Calu3 (cell line): ENCODE measurements around the gene CCDC172. TPM values are rescaled to one million over a fixed set of nuclear protein-coding genes. Genes with fewer than 3 reads are reported as not detected.

Experiments used
- BruUV-seq: library from RNA; stranded (reverse); fragments of 400-500 nt; replicated peaks from 2 replicates; lab custom pipeline; 2021; lab: Mats Ljungman, UMichigan
- CTCF ChIA-PET: fragments of 300-600 bp; sonication (Branson Sonifier 250); formaldehyde crosslinking; loops from one replicate; lab custom pipeline; 2022; ENCODE audit warnings: antibody characterized with exemption; lab: Charles Lee
- DNase-seq: peaks from one replicate; pipeline ENCODE4 v3.0.0; 2022
- H3K27ac Mint-ChIP-seq: one replicate; pipeline ENCODE4 v1.8.0; 2022; ENCODE audit warnings: mixed read lengths; ENCODE audit not compliant: unreplicated experiment
- H3K27me3 Mint-ChIP-seq: one replicate; pipeline ENCODE4 v1.8.0; 2022; ENCODE audit warnings: mixed read lengths; ENCODE audit not compliant: unreplicated experiment
- H3K36me3 Mint-ChIP-seq: one replicate; pipeline ENCODE4 v1.8.0; 2022; ENCODE audit warnings: mild to moderate bottlenecking, moderate library complexity, mixed read lengths; ENCODE audit not compliant: insufficient read depth, unreplicated experiment
- H3K4me1 Mint-ChIP-seq: one replicate; pipeline ENCODE4 v1.8.0; 2022; ENCODE audit warnings: mild to moderate bottlenecking, low read depth, mixed read lengths; ENCODE audit not compliant: unreplicated experiment
- H3K4me3 Mint-ChIP-seq: one replicate; pipeline ENCODE4 v1.8.0; 2022; ENCODE audit warnings: mild to moderate bottlenecking, low read depth, moderate library complexity, mixed read lengths; ENCODE audit not compliant: unreplicated experiment
- H3K9me3 Mint-ChIP-seq: one replicate; pipeline ENCODE4 v1.8.0; 2022; ENCODE audit warnings: low read depth, mixed read lengths; ENCODE audit not compliant: unreplicated experiment
- CTCF ChIP-seq: fragments of 200-600 bp; IDR thresholded peaks from one replicate; pipeline ENCODE4 v1.8.0; 2022; ENCODE audit warnings: antibody characterized with exemption; ENCODE audit not compliant: unreplicated experiment
- intact Hi-C: fragments of 100-400 bp; cut with micrococcal nuclease; formaldehyde crosslinking; loops from one replicate; pipeline ENCODE4 v1.10.0; 2022; ENCODE audit not compliant: unreplicated experiment
- total RNA-seq: library from RNA; stranded (reverse); gene quantifications from 2 replicates; pipeline ENCODE4 v1.2.3, GENCODE V29; 2022

Gene CCDC172
- total RNA-seq, 1 experiment from 2014 or later: not detected

- Mint-ChIP-seq H3K36me3 (no peaks in the 10 kb centered on the region), H3K4me1 (no peaks in the 10 kb centered on the region), H3K4me3 (no peak overlapping the region), H3K27ac (no peak overlapping the region), H3K27me3 (no peaks in the 10 kb centered on the region), H3K9me3 (no peaks in the 10 kb centered on the region)
- no peak for TF ChIP-seq CTCF
- CTCF ChIA-PET: no interaction called here
- no peak for DNase-seq
- no TSS peak for BruUV-seq
- intact Hi-C loops: no loop called here
Observed at GRCh38 chr10:116421815-116422214, 97.6 kb downstream of the CCDC172 start.

GRCh38 chr10:116427671-116428070, 103.4 kb downstream of the CCDC172 start, which contains the start of gene PNLIPRP3:
Gene PNLIPRP3 (plus strand): TSS chr10:116427847. CDS start chr10:116428013, 166 bp downstream.
- no peak for DNase-seq
- no peak within 1 kb of the TSS for H3K4me3 Mint-ChIP-seq
- CTCF ChIA-PET: no interaction called here
- H3K9me3 Mint-ChIP-seq: no peaks in the 10 kb centered on the region
- no TSS peak for BruUV-seq
- no peak within 1 kb of the TSS for H3K27ac Mint-ChIP-seq
- H3K36me3 Mint-ChIP-seq: no peaks in the 10 kb centered on the region
- H3K4me1 Mint-ChIP-seq: no peaks in the 10 kb centered on the region
- no peaks in the 10 kb centered on the region for H3K27me3 Mint-ChIP-seq
- intact Hi-C loops: no loop called here
- TF ChIP-seq CTCF: no peak

GRCh38 chr10:116429288-116429977, 105.2 kb downstream of the CCDC172 start:
- H3K36me3 Mint-ChIP-seq: no peaks in the 10 kb centered on the region
- no peaks in the 10 kb centered on the region for H3K4me1 Mint-ChIP-seq
- H3K27ac Mint-ChIP-seq: no peak overlapping the region
- H3K9me3 Mint-ChIP-seq: no peaks in the 10 kb centered on the region
- no peak overlapping the region for H3K4me3 Mint-ChIP-seq
- intact Hi-C loops: no loop called here
- no peak for TF ChIP-seq CTCF
- BruUV-seq: no TSS peak
- CTCF ChIA-PET: no interaction called here
- DNase-seq: no peak
- H3K27me3 Mint-ChIP-seq: no peaks in the 10 kb centered on the region

Other genes starting within 250 kb of the CCDC172 start
- gene GFRA1, start 51.2 kb upstream of the CCDC172 start, total RNA-seq: not detected in 2 replicates
- not detected in 2 replicates for gene PNLIPRP3, start 103.4 kb downstream of the CCDC172 start, total RNA-seq
- not detected in 2 replicates for gene PNLIP, start 221.5 kb downstream of the CCDC172 start, total RNA-seq